T-cell (primary cell): Measurements from ENCODE around the gene ARHGEF4. TPM values are rescaled to one million over a fixed set of nuclear protein-coding genes. Genes with fewer than 3 reads are reported as not detected.
"Not testable (repeated sequence)": the region's sequence is repeated elsewhere in the genome, so short reads cannot be mapped to it uniquely, and the experiment has no call there.

Source experiments
- ATAC-seq, 4 experiments: fragments of 200-7000 bp in 3 of 4; fragments of 150-1000 bp in 1 of 4; cut with Tn5 transposase; replicated peaks in 1 of 4; 1 replicate in 3 of 4; 2 replicates in 1 of 4; pipeline ENCODE4 v1.10.0; 2021; ENCODE audit warnings: moderate library complexity in 3 of 4, mild to moderate bottlenecking in 2 of 4, moderate number of reproducible peaks in 1 of 4
- CTCF ChIA-PET, 2 donors: fragments of 300-600 bp; sonication (Branson Sonifier 250); formaldehyde crosslinking; loops; one replicate each; lab custom pipeline; 2022; ENCODE audit warnings: antibody characterized with exemption in 2 of 2; lab: Charles Lee
- POLR2A ChIA-PET, 2 donors: fragments of 300-600 bp; sonication (Branson Sonifier 250); formaldehyde crosslinking; loops; one replicate each; lab custom pipeline; 2022; ENCODE audit warnings: antibody characterized with exemption in 2 of 2; lab: Charles Lee
- DNase-seq, 35 experiments: peaks; one replicate each; pipeline versions ENCODE4 v3.0.0 to v3.0.0-alpha.2; 2013 to 2023
- H3K27ac ChIP-seq: one replicate; pipeline ENCODE4 v1.5.1; 2013; ENCODE audit warnings: low read length
- H3K27me3 ChIP-seq, 2 experiments: replicated peaks in 1 of 2; 1 replicate in 1 of 2; 2 replicates in 1 of 2; pipeline versions ENCODE4 v1.6.1 to v1.7.0; 2013; ENCODE audit warnings: low read length in 1 of 2, mixed read lengths in 1 of 2; ENCODE audit not compliant: control insufficient read depth in 2 of 2, insufficient read depth in 2 of 2; ENCODE audit errors: extremely low read depth in 1 of 2
- H3K36me3 ChIP-seq, 2 donors: 1 replicate in 1 of 2; 2 replicates in 1 of 2; pipeline versions ENCODE4 v1.6.1 to v1.7.0; 2013; ENCODE audit warnings: low read length in 1 of 2; ENCODE audit not compliant: control insufficient read depth in 2 of 2, insufficient read depth in 1 of 2; ENCODE audit errors: extremely low read depth in 1 of 2
- H3K4me1 ChIP-seq, 2 experiments: 1 replicate in 1 of 2; 2 replicates in 1 of 2; pipeline versions ENCODE4 v1.6.1 to v1.7.0; 2013; ENCODE audit warnings: low read length in 2 of 2, mixed read lengths in 1 of 2; ENCODE audit not compliant: insufficient read depth in 2 of 2, control insufficient read depth in 1 of 2; ENCODE audit errors: extremely low read depth in 1 of 2
- H3K4me3 ChIP-seq, 2 donors: 1 replicate in 1 of 2; 2 replicates in 1 of 2; pipeline versions ENCODE4 v1.5.1 to v1.7.0; 2013; ENCODE audit warnings: mild to moderate bottlenecking in 2 of 2, low read length in 1 of 2, moderate library complexity in 1 of 2; ENCODE audit not compliant: control insufficient read depth in 1 of 2; ENCODE audit errors: extremely low read depth in 1 of 2
- H3K9me3 ChIP-seq: 2 replicates; pipeline ENCODE4 v1.7.0; 2013
- H3K27ac Mint-ChIP-seq, 2 donors: one replicate each; pipeline ENCODE4 v1.8.0; 2020 to 2021; ENCODE audit warnings: mild to moderate bottlenecking in 2 of 2, mixed read lengths in 2 of 2
- H3K27me3 Mint-ChIP-seq, 2 donors: one replicate each; pipeline ENCODE4 v1.8.0; 2021 to 2022; ENCODE audit warnings: mixed read lengths in 2 of 2
- H3K36me3 Mint-ChIP-seq: one replicate; pipeline ENCODE4 v1.8.0; 2021; ENCODE audit warnings: mixed read lengths
- H3K4me1 Mint-ChIP-seq, 3 donors: one replicate each; pipeline ENCODE4 v1.8.0; 2020 to 2022; ENCODE audit warnings: mixed read lengths in 3 of 3, mild to moderate bottlenecking in 1 of 3
- H3K4me3 Mint-ChIP-seq, 3 donors: one replicate each; pipeline ENCODE4 v1.8.0; 2020 to 2022; ENCODE audit warnings: mild to moderate bottlenecking in 3 of 3, mixed read lengths in 3 of 3, moderate library complexity in 3 of 3
- H3K9me3 Mint-ChIP-seq, 3 donors: one replicate each; pipeline ENCODE4 v1.8.0; 2020 to 2022; ENCODE audit warnings: mixed read lengths in 3 of 3
- WGBS: methylation state at CpG from one replicate; pipeline ENCODE4 v1.1.5; 2013; ENCODE audit warnings: missing lambda C conversion rate; ENCODE audit not compliant: insufficient coverage; 5-methylcytosine and 5-hydroxymethylcytosine counted together
- total RNA-seq, 35 experiments: library from RNA in 6 of 35; stranded (reverse) in 6 of 35; fragments of 120-200 nt in 1 of 35; gene quantifications; one replicate each; pipeline versions ENCODE4 v1.2.1 to v1.2.4 and lab custom pipeline; 2013 to 2026

ARHGEF4 gene
- total RNA-seq, 5 donors from 2014 or later (not counting 1 experiment from before 2014, with no cell fraction given) = 2.9 to 5.3 (median 4.4) TPM

DNA sequence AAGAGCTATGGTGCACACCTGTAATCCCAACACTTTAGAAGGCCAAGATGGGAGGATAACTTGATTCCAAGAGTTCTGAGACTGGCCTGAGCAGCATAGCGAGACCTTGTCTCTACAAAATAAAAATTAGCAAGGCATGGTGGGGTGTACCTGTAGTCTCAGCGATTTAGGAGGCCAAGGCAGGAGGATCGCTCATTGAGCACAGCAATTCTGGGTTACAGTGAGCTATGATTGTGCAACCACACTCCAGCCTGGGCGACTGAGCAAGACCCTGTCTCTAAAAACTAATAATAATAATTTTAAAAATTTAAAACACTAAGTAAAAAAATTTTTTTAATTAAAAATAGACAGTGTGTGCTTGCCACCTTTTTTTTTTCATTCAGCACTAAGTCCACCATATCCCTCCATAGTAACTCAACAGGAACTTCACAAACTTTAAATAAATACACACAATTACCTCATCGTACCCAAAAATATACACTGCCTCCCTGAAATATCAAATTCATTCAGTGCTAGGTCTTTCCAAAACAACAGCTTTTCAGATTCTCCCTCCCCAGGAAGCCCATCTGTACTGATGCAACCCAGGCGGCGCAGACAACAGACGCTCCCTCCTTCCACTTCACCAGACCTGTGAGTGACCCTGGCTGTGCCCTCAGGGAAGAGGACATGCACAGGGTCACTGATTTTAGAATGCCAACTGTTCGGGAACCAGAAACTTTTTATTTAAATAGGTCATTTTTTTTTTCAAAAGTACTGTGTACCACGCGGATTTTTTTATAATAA, 227.0 kb downstream of the ARHGEF4 start:
- Histone ChIP-seq H3K36me3 (peaks cover 0 to 44% of the 10 kb centered on the region in 2 donors), H3K27ac (no peak overlapping the region), H3K27me3 (no peaks in the 10 kb centered on the region), H3K4me1 (peaks cover 0 to 3% of the 10 kb centered on the region in 2 experiments), H3K4me3 (no peak overlapping the region), H3K9me3 (no peaks in the 10 kb centered on the region)
- Mint-ChIP-seq H3K36me3 (peaks cover 34% of the 10 kb centered on the region), H3K27ac (no peak overlapping the region), H3K4me3 (no peak overlapping the region), H3K9me3 (no peaks in the 10 kb centered on the region), H3K4me1 (peaks cover 49 to 54% (median 53%) of the 10 kb centered on the region in 3 donors), H3K27me3 (no peaks in the 10 kb centered on the region)
- 100% methylated on average over 5 of the region's 11 CpGs for WGBS
- ATAC-seq (no peak), DNase-seq (no peak)
- CTCF ChIA-PET = no interaction called here
- POLR2A ChIA-PET = no interaction called here

DNA sequence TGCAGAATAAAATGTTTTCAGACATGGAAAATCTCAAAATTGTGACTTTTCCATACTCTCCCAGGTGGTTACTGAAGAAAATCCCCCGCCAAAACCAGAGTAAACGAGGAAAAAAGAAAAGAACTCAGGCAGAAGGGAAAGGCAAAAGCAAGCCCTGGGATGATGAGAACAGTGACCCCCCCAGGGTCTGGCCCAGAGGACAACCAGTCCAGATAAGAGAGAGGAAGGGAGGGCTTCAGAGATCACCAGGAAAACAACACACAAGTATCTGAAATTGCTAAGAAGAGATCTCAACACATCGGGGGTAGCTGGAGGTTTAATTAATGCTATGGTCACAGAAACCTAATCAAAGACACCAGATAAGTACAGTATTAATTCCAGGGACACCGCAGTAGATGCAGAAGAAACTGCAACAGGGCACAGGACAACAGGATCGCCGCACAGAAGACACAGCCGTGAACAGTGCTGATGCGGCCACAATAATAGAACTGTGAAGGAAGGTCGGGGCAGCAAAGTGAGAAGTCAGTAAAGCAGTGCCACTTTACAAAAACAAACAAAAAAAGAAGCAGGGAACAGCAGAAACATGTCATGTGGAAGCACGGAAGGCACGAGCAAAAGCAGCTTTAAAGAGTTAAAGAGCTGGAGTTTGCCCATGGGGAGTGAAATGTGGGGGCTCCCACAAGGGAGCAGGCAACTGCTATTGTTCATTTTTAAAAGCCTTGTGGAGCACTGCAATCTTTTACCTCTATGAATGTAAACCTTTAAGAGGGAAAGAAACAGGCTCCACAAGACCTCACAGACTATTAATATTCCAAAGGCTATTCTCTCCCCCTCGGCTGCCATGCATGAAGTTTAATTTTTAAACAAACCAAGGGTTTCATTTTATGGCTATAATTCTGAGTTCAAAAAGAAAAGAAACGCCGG, 228.1 kb downstream of the ARHGEF4 start:
- POLR2A ChIA-PET = interaction anchor here in 1 of 2 donors (0.6 kb wide), 2 partner anchors 46 to 176 kb away, joined by 5 to 6 read pairs; no protein-coding TSS in a partner anchor
- Mint-ChIP-seq H3K27me3 (no peaks in the 10 kb centered on the region), H3K36me3 (peaks cover 29% of the 10 kb centered on the region), H3K4me3 (no peak overlapping the region), H3K4me1 (peaks cover 48 to 52% (median 48%) of the 10 kb centered on the region in 3 donors), H3K9me3 (no peaks in the 10 kb centered on the region), H3K27ac (no peak overlapping the region)
- Histone ChIP-seq H3K27ac (no peak overlapping the region), H3K36me3 (peaks cover 0 to 36% of the 10 kb centered on the region in 2 donors), H3K9me3 (no peaks in the 10 kb centered on the region), H3K4me1 (peaks cover 0 to 5% of the 10 kb centered on the region in 2 experiments), H3K4me3 (no peak overlapping the region), H3K27me3 (no peaks in the 10 kb centered on the region)
- DNase-seq (no peak), ATAC-seq (no peak)
- 97% methylated on average over 5 of the region's 14 CpGs for WGBS
- CTCF ChIA-PET = no interaction called here

GRCh38 chr2:131067465-131068125, 230.9 kb downstream of the ARHGEF4 start:
- no peaks in the 10 kb centered on the region for H3K27me3 ChIP-seq
- Mint-ChIP-seq H3K4me3 (no peak overlapping the region), H3K4me1 (peaks cover 42 to 55% (median 49%) of the 10 kb centered on the region in 3 donors), H3K27me3 (no peaks in the 10 kb centered on the region), H3K9me3 (no peaks in the 10 kb centered on the region), H3K36me3 (peaks cover 40% of the 10 kb centered on the region), H3K27ac (peak overlapping the region in 1 of 2 donors; percentile 16)
- no peak overlapping the region for H3K27ac ChIP-seq
- ChIA-PET CTCF (no interaction called here), POLR2A (no interaction called here)
- H3K4me3 ChIP-seq = no peak overlapping the region
- ATAC-seq (no peak), DNase-seq (no peak)
- no peaks in the 10 kb centered on the region for H3K9me3 ChIP-seq
- peaks cover 0 to 2% of the 10 kb centered on the region in 2 experiments for H3K4me1 ChIP-seq
- peaks cover 11 to 49% of the 10 kb centered on the region in 2 donors for H3K36me3 ChIP-seq
- WGBS = 100% methylated on average over 2 of the region's 2 CpGs

GRCh38 chr2:131068172-131068571, 231.5 kb downstream of the ARHGEF4 start:
- peaks cover 11 to 52% of the 10 kb centered on the region in 2 donors for H3K36me3 ChIP-seq
- H3K27ac ChIP-seq, H3K27me3 ChIP-seq, H3K9me3 ChIP-seq, POLR2A ChIA-PET, H3K27ac Mint-ChIP-seq, H3K27me3 Mint-ChIP-seq, H3K4me3 Mint-ChIP-seq, H3K4me3 ChIP-seq, DNase-seq, CTCF ChIA-PET, H3K9me3 Mint-ChIP-seq, ATAC-seq, H3K4me1 ChIP-seq: not testable (repeated sequence)
- WGBS = 100% methylated on average over 3 of the region's 6 CpGs
- H3K36me3 Mint-ChIP-seq = peaks cover 40% of the 10 kb centered on the region
- H3K4me1 Mint-ChIP-seq = peaks cover 42 to 53% (median 48%) of the 10 kb centered on the region in 3 donors

- H3K9me3 Mint-ChIP-seq, H3K27ac Mint-ChIP-seq, H3K9me3 ChIP-seq, H3K4me3 ChIP-seq, CTCF ChIA-PET, H3K27me3 ChIP-seq, POLR2A ChIA-PET, DNase-seq, ATAC-seq, H3K27ac ChIP-seq, H3K27me3 Mint-ChIP-seq, H3K4me3 Mint-ChIP-seq: not testable (repeated sequence)
- WGBS = 93% methylated on average over 3 of the region's 15 CpGs
- Histone ChIP-seq H3K36me3 (peaks cover 43 to 75% of the 10 kb centered on the region in 2 donors), H3K4me1 (peaks cover 0 to 18% of the 10 kb centered on the region in 2 experiments)
- Mint-ChIP-seq H3K4me1 (peaks cover 49 to 64% (median 62%) of the 10 kb centered on the region in 3 donors), H3K36me3 (peaks cover 60% of the 10 kb centered on the region)
Observed at GRCh38 chr2:131075578-131075977, 238.9 kb downstream of the ARHGEF4 start.

- ChIA-PET POLR2A (interaction anchor here in 1 of 2 donors (0.7 kb wide), 1 partner anchor 1181 kb away, joined by 3 read pairs; no protein-coding TSS in a partner anchor), CTCF (no interaction called here)
- 100% methylated on average over 4 of the region's 5 CpGs for WGBS
- H3K36me3 ChIP-seq = peaks cover 37 to 73% of the 10 kb centered on the region in 2 donors
- no peak overlapping the region for H3K27ac ChIP-seq
- Mint-ChIP-seq H3K4me3 (no peak overlapping the region), H3K27me3 (no peaks in the 10 kb centered on the region), H3K36me3 (peaks cover 60% of the 10 kb centered on the region), H3K4me1 (peaks cover 54 to 67% (median 65%) of the 10 kb centered on the region in 3 donors), H3K9me3 (no peaks in the 10 kb centered on the region), H3K27ac (no peak overlapping the region)
- DNase-seq = no peak
- H3K27me3 ChIP-seq = no peaks in the 10 kb centered on the region
- no peaks in the 10 kb centered on the region for H3K9me3 ChIP-seq
- peaks cover 0 to 18% of the 10 kb centered on the region in 2 experiments for H3K4me1 ChIP-seq
- no peak overlapping the region for H3K4me3 ChIP-seq
- no peak for ATAC-seq
Observed at GRCh38 chr2:131076707-131077106, 240.0 kb downstream of the ARHGEF4 start.
